Right renal cortex interstitium (tissue), 3 donors: ENCODE data around the gene GPR31. TPM values are rescaled to one million over a fixed set of nuclear protein-coding genes. Genes with fewer than 3 reads are reported as not detected.
"Not testable (repeated sequence)": the region's sequence is repeated elsewhere in the genome, so short reads cannot be mapped to it uniquely, and the experiment has no call there.

Experiments used
- DNase-seq, 3 donors: peaks; one replicate each; pipeline ENCODE4 v3.0.0-alpha.2; 2013; ENCODE audit warnings: low read depth in 3 of 3, low spot score in 2 of 3
- polyA plus RNA-seq, 3 donors: library from polyadenylated mRNA; unstranded; fragments of 120-200 nt; gene quantifications; one replicate each; pipeline ENCODE4 v1.2.1, GENCODE V29; 2013; ENCODE audit not compliant: insufficient read length in 3 of 3

Gene GPR31, protein sequence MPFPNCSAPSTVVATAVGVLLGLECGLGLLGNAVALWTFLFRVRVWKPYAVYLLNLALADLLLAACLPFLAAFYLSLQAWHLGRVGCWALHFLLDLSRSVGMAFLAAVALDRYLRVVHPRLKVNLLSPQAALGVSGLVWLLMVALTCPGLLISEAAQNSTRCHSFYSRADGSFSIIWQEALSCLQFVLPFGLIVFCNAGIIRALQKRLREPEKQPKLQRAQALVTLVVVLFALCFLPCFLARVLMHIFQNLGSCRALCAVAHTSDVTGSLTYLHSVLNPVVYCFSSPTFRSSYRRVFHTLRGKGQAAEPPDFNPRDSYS
- not detected for polyA plus RNA-seq

DNA sequence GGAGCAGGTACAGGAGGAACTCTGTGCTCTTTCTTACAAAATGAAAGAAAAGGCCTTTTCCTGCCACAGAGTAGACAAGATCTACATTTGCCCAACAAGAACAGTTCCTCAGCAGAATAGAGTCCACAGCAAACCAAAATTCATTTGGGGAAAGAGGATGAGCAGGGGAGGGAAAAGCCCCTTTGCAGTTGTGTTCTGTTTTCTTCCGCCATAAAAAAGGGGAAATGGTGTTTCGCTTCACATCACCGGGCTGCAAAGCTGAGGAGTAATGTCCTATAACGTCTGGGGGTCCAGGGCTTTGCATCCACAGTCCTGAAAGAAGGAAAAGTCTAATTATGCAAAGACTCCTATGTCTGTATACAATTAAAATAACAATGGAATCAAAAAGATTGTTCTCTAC is at the start of gene GPR31:
GPR31 (minus strand) TSS at position 118 of the 400 bp plus-strand sequence. CDS start 149 bp downstream, outside the sequence.
- DNase-seq: no peak

DNA sequence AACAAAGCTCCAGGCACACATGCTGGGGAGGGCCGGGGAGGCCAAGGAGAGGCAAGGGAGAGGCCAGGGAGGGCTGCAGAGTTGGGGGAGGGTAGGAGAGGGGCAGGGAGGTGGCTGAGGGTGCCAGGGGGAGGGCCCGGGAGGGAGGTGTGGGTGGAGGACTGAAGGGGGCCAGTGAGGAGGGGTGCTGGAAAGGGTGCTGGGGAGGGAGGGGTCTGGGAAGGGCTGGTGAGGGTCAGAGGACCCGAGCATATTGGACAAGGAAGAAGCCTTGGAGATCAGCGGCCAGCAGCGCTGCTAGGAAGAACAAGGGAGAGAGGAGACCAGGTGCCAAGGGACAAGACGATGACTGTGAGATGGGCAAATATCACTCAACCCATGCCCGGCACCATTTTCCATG is 49.7 kb upstream of the GPR31 start:
- DNase-seq: no peak

DNA sequence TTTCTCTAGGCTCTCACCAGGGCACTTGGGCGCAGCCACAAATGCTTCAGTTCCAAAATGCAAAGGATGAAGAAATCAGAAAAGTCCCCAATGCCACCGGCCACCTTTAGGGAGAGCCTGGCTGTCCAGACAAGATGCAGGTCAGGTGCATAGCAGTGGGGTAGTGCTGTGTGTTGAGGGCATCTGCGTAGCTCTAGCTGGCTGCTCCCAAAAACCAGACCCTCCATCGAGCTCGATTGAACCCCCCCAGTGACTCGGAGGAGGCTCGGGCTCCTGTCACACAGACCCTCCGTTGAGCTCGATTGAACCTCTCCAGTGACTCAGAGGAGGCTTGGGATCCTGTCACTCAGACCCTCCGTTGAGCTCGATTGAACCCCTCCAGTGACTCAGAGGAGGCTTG is 47.5 kb upstream of the GPR31 start:
- not testable (repeated sequence) for DNase-seq

DNA sequence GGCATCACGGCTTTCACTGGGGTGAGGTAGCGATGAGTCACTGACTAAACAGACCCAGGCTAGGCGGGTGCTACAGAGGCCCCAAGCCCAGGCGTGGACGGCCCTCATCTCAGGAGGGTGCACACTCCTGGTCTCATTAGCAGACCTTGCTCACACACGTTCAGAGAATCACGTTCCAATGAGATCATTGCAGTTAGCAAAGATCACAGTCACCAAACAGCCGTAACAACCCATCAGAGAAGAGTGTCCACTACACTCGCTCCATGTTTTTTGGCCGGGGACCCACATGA is 46.2 kb upstream of the GPR31 start:
- DNase-seq: not testable (repeated sequence)

DNA sequence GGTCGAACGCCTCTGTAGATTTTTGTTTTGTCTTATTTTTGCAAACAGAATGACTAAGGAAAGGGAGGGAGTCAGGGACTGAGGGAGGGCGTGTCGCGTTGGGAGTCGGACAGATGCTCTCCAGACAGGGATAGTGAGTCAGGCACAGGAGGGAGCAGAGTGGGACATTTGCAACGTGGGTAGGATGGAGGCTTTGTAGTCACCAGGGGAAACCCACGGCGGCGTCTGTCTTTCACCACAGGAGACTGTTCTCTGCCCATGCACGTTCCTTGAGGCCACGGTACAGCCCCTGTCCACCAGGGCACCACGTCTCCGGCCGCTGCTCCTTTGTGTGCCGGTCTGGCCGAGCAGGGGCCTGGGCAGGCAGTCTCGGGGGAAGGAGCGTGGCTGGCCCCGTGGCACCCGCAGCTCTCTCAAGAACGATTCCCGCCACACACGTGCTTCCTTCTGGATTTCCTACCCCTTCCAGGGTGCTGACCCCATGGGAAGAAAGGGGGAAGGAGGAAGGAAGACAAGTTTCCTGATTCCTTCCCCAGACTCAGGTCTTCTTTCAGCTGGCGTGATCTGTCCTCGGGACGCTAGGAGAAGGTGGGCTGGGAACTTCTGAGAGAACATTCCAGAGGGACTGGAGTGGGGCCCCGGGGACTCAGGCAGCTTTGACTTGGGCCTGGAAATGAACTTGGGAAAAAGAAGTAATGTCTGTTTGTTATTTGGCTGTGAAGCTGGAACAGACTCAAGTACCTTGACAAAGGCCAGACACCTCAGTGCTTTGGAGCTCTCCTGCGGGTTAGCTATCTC is 45.7 kb upstream of the GPR31 start:
- not testable (repeated sequence) for DNase-seq

DNA sequence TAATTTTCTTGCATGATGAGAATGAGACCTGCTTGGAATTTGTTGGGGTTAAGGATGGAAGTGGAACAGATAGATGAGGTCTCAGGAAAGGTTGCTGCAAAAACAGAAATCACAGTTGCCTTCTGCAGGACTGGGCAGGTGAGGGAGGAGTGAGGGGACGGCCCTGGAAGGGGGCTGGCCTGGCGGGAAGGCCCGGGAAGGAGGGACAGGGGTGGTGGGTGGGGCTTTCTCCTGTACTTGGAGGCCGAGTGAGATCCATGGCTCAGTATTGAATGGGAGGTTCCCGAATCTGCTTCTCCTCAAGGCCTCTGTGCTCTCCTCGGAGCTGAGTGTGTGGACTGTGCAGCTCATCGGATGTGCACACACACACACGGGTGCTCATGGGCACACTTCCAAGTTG is 44.8 kb upstream of the GPR31 start:
- DNase-seq: not testable (repeated sequence)

DNA sequence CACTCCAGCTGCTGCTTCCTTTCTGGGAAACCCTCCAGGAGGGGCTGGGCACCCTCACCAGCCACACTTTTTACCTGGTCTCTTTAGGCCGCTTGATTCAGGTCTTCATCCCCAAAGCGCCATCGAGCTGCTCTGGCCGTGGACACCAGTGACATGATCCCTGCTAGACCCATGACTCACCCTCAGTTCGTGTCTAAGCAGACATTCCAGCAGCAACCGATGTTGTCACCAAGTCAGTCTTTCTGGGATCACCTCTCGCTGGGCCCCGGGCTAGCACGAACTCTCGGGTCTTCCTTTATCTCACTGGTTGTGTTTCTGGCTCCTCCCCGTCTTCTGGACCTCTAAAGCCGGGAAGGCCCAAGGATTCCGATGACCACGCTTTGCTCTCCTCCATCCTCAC is 43.0 kb upstream of the GPR31 start:
- no peak for DNase-seq

DNA sequence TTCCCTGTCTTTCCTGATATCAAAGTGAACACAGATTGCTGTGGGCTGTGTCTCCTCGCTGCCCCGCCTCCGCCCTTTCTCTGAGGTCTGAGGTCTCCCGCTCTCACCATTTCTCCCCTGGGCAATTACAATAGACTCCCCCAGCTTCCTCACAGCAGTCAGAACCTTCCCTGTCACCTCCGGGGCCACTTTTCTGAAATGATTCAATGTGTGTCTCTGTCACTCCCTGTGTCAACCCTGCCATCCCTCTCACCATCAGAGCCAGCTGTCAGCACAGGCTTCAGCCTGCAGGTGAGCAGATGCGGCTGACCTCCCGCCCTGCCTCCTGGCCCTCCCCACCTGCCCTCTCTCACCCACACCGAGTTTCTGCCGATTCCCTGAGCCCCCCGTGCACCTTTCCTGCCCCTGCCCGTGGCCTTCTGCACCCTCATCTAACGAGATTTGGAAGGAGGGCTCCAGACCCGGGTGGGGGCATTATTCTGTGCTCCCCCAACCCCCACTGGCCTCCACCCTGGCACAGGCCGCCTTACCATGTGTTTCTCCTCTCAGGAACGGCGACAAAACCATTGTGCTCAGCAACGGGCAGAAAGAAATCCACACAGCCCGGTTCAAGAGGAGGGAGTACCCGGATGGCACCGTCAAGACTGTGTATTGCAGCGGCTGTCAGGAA is 38.3 kb upstream of the GPR31 start:
- not testable (repeated sequence) for DNase-seq

DNA sequence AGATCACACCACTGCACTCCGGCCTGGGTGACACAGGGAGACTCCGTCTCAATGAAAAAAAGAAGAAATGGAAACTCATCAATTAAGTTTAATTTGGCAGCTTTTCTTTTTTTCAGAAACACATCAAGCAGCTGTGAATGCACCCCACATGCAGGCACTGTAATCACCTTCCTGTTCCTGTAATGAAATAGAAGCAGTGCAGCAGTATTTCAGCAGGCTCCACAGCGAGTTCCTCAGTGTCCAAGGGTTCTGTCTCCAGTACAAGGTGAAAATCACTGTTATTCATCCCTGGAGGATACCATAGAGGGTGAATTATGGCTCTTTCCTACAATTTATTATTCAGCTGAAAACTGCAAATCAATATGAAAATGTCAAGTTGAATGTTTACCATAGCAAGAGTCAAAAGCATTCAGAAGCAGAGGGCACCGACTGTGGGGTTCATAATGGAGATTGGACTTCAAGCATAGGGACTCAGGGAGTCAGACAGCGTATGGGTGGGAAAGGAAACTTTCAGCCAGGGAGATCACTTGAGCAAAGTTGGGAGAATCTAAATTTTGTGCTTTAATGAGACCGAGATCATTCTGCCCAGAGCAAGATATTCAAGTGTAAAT is 35.8 kb upstream of the GPR31 start:
- DNase-seq: not testable (repeated sequence)

DNA sequence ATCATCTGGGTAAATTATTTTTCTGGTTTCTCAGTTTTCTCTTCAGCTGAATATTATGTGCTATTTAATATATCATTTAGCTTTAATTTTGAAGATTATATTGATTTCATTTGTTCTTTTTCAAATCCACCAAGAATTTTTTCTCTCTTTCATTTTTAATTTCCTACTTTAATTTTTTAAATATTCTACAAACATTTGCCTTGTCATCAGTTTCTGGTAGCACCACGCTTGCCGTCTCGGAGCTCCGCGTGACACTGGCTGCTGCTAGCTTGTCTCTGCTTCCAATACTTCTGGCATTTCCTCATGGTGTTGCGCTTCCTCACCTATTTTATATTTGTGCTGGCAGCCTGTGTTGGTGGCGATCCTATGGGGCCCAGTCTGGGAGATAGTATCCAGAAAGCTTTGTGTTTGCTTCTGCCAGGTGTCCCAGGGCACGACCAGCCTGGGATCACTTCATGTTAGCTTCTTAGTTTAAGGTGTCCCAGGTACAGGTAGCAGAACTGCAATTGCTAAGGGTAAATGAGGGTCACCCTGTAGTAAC is 33.3 kb upstream of the GPR31 start:
- DNase-seq: not testable (repeated sequence)

DNA sequence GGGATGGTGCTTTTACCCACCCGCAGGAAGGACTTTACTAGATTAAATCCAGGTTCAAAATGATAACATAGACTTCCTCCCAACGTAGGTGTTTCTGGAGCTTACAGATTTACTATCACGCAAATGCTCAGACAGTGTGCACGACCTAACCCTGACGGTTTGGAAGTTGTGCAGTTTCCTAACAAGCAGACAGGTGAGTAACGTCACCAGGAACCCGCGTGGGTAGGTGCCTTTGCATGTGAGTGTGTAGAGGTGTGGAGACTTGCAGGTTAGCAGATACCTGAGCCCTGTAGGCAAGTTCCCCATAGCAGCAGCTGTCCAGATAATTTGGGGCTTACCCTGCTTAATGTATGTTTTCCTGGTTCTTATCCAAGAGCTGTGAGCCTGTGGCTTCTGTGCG is 29.5 kb upstream of the GPR31 start:
- DNase-seq: not testable (repeated sequence)

DNA sequence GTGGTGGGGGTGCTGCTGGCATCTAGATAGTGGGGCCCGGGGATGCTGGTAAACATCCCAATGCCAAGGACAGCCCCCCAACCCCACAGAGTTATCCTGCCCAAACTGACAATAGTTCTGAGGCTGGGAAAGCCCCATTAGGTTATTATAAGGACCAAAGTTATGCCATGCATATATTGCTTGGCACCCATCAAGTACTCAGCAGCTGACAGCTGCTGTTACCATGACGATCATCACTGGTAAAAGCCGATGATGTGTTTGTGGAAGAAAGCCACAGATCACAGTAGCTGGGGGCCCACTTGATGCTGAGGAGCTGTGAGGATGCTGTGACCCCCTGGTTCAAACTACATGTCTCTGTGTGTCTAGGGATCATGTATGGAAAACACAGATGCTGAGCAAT is 27.3 kb upstream of the GPR31 start:
- not testable (repeated sequence) for DNase-seq

DNA sequence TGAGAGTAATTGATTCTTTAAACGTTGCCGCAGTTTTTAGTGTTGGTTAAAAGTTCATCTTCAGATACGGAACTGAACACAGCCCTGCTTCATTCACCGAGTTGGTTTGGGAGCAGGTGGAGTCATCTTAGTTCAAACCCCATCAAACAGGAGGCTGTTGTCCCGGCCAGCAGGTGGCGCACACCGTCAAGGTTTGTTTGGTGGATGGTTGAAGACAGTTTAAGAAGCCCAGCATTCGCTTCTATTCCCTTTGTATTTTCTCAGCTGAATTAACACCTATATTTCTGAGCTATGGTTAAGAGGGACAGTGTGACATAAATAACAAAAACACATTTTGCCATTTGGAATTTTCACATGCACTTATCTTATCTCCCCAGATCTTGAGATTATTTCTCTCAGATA is 25.1 kb upstream of the GPR31 start:
- not testable (repeated sequence) for DNase-seq

DNA sequence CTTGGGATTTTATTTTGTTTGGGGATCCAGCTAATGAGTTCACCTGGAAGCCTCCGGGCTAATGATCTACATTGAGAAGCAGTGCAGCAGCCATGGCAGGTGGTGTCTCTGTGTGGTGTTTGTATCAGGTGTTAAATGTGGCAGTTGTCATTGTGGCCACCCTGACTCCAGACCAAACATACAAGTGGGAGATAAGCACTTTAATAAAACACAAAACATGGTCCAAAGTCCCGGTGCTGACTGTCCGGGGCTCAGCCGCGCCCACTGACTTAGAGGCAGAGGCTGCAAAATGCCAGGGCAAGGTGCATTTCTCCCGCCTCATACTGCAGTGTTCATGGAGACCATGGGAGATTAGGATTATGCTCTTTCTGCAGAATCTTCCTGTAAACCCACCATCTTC is 23.6 kb upstream of the GPR31 start:
- not testable (repeated sequence) for DNase-seq

DNA sequence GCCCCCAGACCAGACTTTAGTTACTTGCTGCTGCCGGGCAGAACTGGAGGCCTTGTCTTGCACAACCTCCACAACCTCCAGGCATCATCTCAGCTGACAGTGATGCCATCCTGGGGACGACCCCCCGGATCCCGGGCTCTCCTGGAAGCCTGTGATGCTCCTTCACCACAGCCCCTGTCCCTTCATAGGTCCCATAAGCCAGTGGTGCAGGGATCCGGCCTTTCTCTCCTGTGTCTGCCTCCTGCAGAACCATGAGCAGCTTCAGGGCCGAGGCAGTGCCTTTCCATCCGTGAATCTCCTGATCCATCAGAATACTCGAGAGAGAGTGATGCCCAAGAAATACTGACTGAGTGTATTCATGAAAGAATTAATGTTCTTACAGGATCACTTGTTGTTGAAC is 22.3 kb upstream of the GPR31 start:
- not testable (repeated sequence) for DNase-seq

DNA sequence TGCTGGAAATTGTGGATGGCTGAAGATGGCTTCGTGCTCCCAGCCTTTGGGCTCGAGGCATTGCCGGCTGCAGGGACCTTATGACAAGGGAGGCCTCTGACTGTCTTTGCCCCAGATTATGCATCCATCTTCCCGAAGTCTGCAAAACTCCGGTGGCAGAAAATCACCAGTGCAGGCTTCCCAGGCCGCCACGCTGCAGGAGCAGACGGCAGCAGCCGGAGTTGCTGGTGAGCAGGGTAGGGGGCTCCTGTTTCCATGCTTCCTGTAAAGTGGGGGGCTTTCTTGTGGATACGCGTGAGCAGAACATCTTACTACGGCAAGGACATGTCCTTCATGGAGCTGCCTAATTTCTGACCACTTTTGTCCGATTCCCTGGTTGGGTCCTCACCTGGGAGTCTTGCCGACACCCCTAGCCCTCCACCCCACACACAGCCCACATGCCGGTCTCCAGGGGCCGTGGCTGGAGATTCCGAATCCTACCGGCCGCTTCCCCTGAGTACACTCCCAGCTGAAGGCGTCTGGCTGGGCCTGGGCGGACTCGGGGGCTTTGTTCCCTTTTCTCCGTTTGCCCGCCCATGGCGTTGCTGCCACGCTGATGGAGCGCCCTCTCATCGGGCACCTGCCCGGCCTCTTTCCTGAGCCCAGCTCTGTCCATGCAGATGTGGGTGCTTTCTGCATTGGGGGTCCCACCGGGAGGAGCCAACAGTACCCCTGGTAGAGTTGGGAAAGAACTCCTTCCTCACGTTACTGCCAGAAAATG is 21.3 kb upstream of the GPR31 start:
- not testable (repeated sequence) for DNase-seq

DNA sequence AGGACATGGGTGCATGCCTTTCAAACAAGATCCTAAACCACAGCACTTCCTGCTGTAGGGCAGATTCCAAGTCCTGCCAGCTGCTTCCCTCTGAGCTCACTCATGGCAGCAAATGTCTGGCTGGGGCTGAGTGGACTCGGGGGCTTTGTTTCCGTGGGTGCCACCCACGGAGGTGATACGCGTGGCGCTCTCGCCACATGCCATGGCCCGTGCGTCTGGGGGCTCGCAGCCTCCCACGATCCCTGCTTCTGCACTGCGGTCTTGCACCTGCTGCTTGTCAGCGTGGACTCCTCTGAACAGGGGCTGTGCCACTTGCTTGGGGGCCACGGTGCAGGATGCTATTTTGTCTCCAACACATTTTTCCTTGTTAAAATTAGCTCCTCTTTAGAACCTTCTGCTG is 19.5 kb upstream of the GPR31 start:
- not testable (repeated sequence) for DNase-seq

DNA sequence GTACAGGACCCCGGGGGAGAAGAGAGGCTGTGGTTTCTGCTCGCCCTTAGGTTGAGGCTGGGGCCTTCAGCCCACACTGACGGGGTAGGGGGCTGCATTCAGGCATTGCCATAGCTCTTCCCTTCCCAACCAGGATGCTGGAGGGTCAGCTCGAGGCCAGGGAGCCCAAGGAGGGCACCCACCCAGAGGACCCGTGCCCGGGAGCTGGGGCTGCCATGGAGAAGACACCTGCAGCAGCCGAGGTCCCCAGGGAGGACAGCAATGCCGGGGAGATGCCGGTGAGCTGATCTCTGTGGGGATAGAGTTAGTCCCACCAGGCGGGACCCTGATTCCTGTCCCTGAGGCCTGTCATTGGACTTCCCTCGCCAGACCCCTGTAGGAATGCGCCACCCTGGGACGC is 14.2 kb upstream of the GPR31 start:
- not testable (repeated sequence) for DNase-seq

DNA sequence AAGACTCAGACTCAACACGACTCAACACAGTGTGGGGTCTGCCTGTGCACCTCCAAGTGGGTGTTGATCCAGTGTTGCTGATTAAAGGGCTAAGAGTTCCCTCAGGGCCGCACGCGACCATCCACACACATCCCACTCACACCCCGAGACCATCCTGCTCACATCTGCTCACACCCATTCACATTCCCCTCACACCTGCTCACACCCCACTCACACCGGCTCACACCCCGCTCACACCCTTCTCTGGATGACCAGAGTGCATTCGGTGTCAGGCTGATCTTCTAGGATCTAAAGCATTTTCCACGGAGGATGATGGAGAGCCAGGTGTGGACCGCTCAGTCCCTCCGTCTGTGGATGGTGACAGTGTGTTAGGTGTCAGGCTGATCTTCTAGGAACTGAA is 13.5 kb upstream of the GPR31 start:
- DNase-seq: not testable (repeated sequence)

DNA sequence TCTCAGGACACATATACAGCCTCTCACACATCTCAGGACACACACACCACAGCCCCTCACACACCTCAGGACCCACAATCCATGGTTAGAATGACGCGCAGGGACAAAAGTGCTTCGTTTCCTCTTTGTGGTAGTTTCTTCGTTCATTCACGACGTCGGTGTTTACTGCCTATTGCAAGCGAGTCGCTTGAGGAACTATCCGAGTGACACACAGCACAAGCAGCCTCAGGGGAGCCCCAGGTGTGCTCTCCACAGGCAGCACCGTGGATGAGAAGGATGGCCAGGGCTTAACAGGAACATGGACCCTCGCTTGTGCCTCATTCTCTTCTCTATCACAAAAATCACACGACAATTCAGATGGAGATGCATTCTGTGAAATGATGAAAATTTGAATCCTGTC is 12.1 kb upstream of the GPR31 start:
- not testable (repeated sequence) for DNase-seq
